Renal pelvis (tissue), 4 donors: ENCODE results near the gene SPRR4. TPM values are rescaled to one million over a fixed set of nuclear protein-coding genes. Genes with fewer than 3 reads are reported as not detected.
"Not testable (repeated sequence)": the region's sequence is repeated elsewhere in the genome, so short reads cannot be mapped to it uniquely, and the experiment has no call there.

ENCODE experiments used
- DNase-seq: peaks from one replicate; pipeline ENCODE4 v3.0.0-alpha.2; 2013
- polyA plus RNA-seq, 3 donors: library from polyadenylated mRNA; unstranded; fragments of 120-200 nt; gene quantifications; one replicate each; pipeline ENCODE4 v1.2.1, GENCODE V29; 2013; ENCODE audit not compliant: insufficient read length in 3 of 3

The SPRR4 gene
- polyA plus RNA-seq, 3 donors, result not detected

DNA sequence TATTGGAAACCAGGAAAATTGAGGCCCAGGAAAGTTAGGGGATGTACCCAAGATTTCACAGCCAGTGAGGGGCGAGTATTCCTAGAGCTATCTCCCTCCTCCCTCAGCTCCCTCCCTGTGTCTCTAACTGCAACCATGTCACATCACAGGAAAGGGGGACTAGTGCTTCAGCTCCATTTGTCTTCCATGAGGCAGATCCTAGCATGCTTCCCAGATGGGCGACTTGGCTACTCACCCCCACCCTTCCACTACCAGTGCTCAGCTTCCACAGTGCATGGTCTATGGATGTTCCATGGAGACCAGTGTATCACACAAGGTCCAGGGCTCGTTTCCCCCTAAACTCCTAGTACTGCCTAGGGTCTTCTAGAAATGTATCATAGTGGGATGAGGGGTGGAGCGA is 4.6 kb upstream of the SPRR4 start:
- DNase-seq, result no peak

- no peak for DNase-seq
Measured at GRCh38 chr1:152967201-152967600, 3.2 kb upstream of the SPRR4 start.

GRCh38 chr1:152968248-152968647 is 2.2 kb upstream of the SPRR4 start:
- no peak for DNase-seq

- DNase-seq, result no peak
Measured at GRCh38 chr1:152969036-152969435, 1.4 kb upstream of the SPRR4 start.

DNA sequence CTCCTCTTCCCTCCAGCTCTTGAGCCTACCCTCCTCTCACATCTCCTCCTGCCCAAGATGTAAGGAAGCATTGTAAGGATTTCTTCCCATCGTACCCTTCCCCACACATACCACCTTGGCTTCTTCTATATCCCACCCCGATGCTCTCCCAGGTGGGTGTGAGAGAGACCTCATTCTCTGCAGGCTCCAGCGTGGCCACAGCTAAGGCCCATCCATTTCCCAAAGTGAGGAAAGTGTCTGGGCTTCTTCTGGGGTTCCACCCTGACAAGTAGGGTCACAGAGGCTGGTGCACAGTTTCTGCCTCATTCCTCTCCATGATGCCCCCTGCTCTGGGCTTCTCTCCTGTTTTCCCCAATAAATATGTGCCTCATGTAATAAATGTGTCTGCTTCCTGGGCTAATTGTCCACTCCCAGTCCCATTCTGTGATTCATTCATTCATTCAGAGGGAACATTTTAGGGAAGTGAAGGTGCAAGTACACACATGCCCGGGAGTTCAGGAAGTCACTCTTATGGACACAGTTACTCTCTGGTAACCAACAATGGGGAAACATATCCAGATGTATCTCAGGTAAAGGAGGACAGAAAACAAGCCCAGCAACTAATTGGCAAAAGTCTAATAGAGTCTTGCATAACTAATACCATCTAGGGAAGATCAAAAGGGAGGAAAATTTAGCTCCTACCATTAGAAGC is 1.9 kb downstream of the SPRR4 start:
- DNase-seq, result no peak

GRCh38 chr1:152976688-152977087 is 6.2 kb downstream of the SPRR4 start:
- DNase-seq, result no peak

DNA sequence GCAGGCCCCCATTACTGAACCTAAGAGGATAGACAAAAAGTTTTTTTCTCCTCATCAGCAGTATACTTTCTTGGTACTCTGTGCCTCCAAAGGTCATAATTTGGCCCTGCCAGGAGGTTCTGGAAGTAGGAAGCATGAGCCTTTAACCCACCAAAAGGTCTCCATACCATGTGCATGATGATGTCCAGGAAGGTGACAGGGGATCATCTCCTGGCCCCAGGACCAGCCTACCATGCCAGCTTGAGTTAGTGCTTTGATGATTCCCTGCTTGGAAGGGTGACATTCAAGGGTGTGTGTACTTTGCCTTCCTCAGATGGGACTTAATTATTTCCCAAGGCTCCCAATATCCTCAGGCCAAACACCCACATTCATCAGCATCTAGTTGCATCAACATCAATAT is 7.2 kb downstream of the SPRR4 start:
- DNase-seq, result no peak

DNA sequence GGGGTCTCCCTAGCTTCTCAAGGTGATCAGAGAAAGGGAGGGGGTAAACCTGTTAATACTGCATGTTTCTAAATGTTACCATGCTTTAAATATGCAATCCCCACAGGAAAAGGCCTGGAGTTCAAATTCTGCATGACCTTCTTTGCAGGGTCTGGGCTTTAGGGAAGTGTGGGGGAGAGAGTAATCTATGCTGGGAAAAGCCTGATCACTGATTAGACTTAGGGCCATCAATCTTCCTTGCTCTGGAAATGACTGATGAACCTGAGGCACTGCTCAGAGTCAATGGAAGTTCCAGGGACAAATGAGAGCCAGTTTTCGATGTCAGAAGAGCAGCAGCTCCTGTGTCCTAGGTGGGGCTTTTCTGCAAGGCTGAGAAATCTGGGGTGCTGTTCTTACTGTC is 10.2 kb downstream of the SPRR4 start:
- DNase-seq, result no peak

GRCh38 chr1:152981146-152981871 is 10.9 kb downstream of the SPRR4 start:
- DNase-seq, result no peak

DNA sequence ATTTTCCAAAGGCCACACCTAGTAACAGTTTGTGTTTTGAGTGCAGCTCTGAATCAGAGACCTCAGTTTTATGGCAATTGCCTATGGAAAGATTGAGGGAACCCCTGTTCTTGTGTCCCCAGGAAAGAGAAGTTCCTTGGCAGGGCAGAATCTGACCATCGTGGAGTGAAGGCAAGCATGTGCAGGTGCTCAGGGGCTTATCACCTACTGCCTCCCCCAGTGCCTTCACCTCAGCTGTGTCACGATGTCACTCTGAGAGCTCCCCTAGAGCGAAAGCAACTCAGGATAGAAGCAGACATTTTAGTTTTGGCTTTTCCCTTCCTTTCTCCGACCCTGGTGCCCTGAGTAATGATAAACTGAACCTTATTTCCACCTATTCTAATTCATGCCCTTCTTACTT is 11.6 kb downstream of the SPRR4 start:
- DNase-seq, result no peak

GRCh38 chr1:152983234-152983633 is 12.8 kb downstream of the SPRR4 start:
- no peak for DNase-seq

- DNase-seq, result no peak
Measured at GRCh38 chr1:152983743-152984142, 13.3 kb downstream of the SPRR4 start, which contains the start of gene SPRR1A. Gene SPRR1A, plus strand, starts transcription at chr1:152984081. Its CDS starts 1,150 bp downstream, at chr1:152985231.

GRCh38 chr1:152986578-152986977 is 16.1 kb downstream of the SPRR4 start:
- DNase-seq, result no peak

DNA sequence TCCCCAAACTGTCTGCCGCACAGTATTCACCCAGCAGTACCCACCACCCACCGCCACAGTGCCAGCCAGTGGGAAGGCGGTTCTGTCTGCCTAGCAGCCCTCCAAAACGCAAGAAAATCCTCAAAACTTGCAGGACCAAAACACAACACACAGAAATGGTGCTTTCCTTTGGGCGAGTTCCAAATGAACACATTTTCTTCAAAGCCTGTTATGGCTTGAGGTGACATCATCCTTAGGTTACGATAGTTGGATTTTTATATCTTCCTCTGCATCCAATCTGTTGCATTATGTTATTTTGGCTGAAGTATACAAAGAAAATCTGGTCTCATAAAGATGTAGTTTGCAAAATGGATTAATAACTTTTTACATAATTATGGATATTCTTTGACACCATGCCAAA is 22.7 kb downstream of the SPRR4 start:
- DNase-seq, result no peak

- no peak for DNase-seq
Measured at GRCh38 chr1:152995842-152996241, 25.4 kb downstream of the SPRR4 start.

GRCh38 chr1:152996633-152997400 is 26.4 kb downstream of the SPRR4 start:
- DNase-seq, result no peak

DNA sequence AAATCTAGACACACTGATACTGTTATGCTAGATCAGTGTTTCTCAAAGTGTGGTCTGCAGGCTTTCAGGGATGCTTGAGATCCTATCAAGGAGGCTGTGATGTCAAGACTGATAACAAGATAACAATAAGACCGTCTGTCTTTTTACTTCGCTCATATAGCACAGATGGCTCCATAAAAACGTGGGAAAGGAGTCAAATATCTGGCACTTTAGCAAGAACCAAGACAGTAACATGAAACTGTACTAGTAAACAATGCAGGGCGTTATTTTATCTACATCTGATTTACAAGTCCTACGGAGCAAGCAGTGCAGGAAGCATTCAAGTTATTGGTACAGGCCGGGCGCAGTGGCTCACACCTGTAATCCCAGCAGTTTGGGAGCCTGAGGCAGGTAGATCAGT is 27.5 kb downstream of the SPRR4 start:
- DNase-seq, result no peak

- DNase-seq, result no peak
Measured at GRCh38 chr1:152998476-152998875, 28.0 kb downstream of the SPRR4 start.

DNA sequence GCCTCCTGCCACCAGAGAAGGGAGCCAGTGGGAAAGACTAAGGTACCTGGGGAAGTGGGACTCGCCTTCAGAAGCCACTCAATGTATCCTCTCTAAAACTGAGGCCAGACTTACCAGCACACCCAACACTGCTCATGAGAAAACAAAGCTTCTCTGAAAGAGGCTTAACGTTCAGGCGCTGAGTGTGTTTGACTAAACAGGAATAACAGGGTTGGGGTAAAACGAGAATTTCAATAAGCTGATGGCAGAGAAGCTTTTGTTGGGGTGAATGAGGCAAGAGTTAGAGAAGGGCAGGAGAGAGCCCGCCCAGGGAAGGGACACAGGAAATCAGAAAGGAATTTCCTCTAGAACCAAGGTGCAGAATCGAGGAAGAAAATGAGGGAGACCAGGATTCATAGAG is 29.4 kb downstream of the SPRR4 start:
- no peak for DNase-seq

DNA sequence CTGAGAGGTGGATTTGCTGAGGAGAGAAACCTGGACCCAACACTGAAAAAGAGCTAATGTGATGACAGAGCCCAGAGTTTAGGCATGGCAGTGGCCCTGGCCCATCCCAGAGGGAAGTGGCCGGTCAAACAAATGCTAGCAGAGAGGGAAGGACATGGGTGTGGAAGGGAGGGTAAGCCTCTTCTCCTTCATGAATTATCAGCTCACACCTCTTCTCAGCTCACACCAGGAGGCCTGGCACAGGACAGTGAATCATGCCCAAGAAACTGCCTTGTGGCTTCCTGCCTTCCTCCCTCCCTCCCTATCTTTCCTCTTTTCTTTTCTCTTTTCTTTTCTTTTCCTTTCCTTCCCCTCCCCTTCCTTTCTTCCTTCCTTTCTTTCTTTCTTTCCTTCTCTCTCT is 29.8 kb downstream of the SPRR4 start:
- DNase-seq, result no peak

DNA sequence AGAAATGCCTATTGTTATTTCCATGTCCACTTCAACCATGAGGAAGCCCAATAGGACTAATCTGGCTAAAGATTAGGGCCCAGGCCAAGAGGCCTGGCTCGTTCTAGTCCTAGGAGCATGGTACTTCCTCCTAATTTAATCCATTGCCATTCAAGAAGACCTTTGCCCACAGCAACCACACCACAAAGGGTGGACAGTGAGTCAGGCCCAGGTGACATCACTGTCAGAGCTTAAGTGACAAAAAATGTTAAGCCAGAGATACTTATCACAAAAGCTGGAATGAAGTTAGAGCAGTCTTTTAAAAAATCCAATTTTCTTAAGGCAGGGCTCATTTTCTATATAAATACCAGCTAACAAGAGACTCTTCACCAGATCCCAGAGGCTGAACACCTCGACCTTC is 30.9 kb downstream of the SPRR4 start, which contains the start of gene SPRR3:
Gene SPRR3, plus strand, starts transcription at position 368 of the 400 bp plus-strand sequence. CDS start 1,272 bp downstream, outside the sequence.
- DNase-seq, result no peak

GRCh38 chr1:153011235-153011758 is 40.8 kb downstream of the SPRR4 start:
- DNase-seq, result not testable (repeated sequence)
